Esophagus muscularis mucosa (tissue), 4 donors: ENCODE results near the gene TWNK.

Experiments used
- CTCF ChIP-seq, 3 experiments: fragments of 200-600 bp in 2 of 3; fragments of 450-650 bp in 1 of 3; sonication (generic) in 2 of 3; IDR thresholded peaks; one replicate each; pipeline ENCODE4 v1.5.1; 2017 to 2019; ENCODE audit warnings: antibody characterized with exemption in 3 of 3, mild to moderate bottlenecking in 2 of 3, moderate library complexity in 1 of 3
- EP300 ChIP-seq: sonication (generic); formaldehyde crosslinking; IDR thresholded peaks from one replicate; pipeline ENCODE4 v1.6.1; 2017; ENCODE audit warnings: antibody characterized with exemption
- POLR2AphosphoS5 ChIP-seq, 2 donors: sonication (generic); formaldehyde crosslinking; IDR thresholded peaks; one replicate each; pipeline ENCODE4 v1.6.1; 2017; ENCODE audit warnings: antibody characterized with exemption in 2 of 2

DNA sequence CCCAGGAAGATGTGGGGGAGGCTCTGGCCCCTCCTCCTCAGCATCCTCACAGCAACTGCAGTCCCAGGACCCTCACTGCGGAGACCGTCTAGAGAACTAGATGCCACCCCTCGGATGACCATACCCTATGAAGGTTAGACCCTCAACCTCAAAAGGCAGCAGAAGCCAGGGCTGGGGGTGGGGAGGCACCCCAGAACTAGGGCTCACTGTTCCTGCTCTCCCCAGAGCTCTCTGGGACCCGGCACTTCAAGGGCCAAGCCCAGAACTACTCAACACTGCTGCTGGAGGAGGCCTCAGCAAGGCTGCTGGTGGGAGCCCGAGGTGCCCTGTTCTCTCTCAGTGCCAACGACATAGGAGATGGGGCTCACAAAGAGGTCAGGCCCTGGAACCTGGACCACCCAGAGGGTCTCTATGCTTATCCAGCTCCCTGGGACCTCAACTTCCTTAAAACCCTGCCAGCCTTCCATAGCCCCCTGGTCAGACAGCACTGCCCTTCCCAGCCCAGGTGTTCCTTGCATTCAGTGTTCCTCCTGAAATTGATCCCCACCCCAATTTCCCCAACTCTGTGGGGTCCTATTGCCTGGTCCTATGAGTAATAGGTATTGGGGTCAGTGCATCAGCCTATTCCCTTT is 14.3 kb upstream of the TWNK start:
- no peak for TF ChIP-seq CTCF (IDR thresholded peaks at IDR 0.05)
- TF ChIP-seq POLR2AphosphoS5 (IDR thresholded peaks at IDR 0.05) = no peak
- no peak for TF ChIP-seq EP300
